Measurements from ENCODE around the gene TCF3.

The TCF3 gene

GRCh38 chr19:1577929-1578618, 74.3 kb downstream of the TCF3 start:
- H3K9ac ChIP-seq (ENCODE audit: insufficient read length, low read depth): no peak overlapping the region
- TF ChIP-seq ZNF274 (IDR thresholded peaks at IDR 0.05; ENCODE audit: low read depth, low read length) (no peak), YY1 (IDR thresholded peaks at IDR 0.05; ENCODE audit: insufficient read depth, insufficient read length) (no peak), SUZ12 (IDR thresholded peaks at IDR 0.05; ENCODE audit: extremely low read depth, insufficient read depth, insufficient read length) (no peak)
- peaks cover 5% of the 10 kb centered on the region for H3K4me1 ChIP-seq (ENCODE audit: insufficient read depth, insufficient read length)
- H3K27me3 ChIP-seq (ENCODE audit: insufficient read depth, insufficient read length): no peaks in the 10 kb centered on the region
- no peak overlapping the region for H3K4me3 ChIP-seq (ENCODE audit: insufficient read length, low read depth)
- no peaks in the 10 kb centered on the region for H3K9me3 ChIP-seq (ENCODE audit: insufficient read depth, low read length)
- H3K36me3 ChIP-seq (ENCODE audit: insufficient read depth, insufficient read length, low read length): peaks cover 81% of the 10 kb centered on the region
- DNase-seq (ENCODE audit: low read depth, low spot score): no peak

GRCh38 chr19:1577090-1577928, 75.1 kb downstream of the TCF3 start:
- Histone ChIP-seq H3K27me3 (ENCODE audit: insufficient read depth, insufficient read length) (no peaks in the 10 kb centered on the region), H3K9me3 (ENCODE audit: insufficient read depth, low read length) (no peaks in the 10 kb centered on the region), H3K4me3 (ENCODE audit: insufficient read length, low read depth) (no peak overlapping the region), H3K9ac (ENCODE audit: insufficient read length, low read depth) (no peak overlapping the region), H3K36me3 (ENCODE audit: insufficient read depth, insufficient read length, low read length) (peaks cover 74% of the 10 kb centered on the region), H3K4me1 (ENCODE audit: insufficient read depth, insufficient read length) (peaks cover 5% of the 10 kb centered on the region)
- TF ChIP-seq ZNF274 (IDR thresholded peaks at IDR 0.05; ENCODE audit: low read depth, low read length) (no peak), SUZ12 (IDR thresholded peaks at IDR 0.05; ENCODE audit: extremely low read depth, insufficient read depth, insufficient read length) (no peak), YY1 (IDR thresholded peaks at IDR 0.05; ENCODE audit: insufficient read depth, insufficient read length) (no peak)
- no peak for DNase-seq (ENCODE audit: low read depth, low spot score)

- no peak for DNase-seq (ENCODE audit: low read depth, low spot score)
- Histone ChIP-seq H3K4me3 (ENCODE audit: insufficient read length, low read depth) (no peak overlapping the region), H3K9me3 (ENCODE audit: insufficient read depth, low read length) (no peaks in the 10 kb centered on the region), H3K4me1 (ENCODE audit: insufficient read depth, insufficient read length) (peaks cover 4% of the 10 kb centered on the region), H3K36me3 (ENCODE audit: insufficient read depth, insufficient read length, low read length) (peaks cover 66% of the 10 kb centered on the region), H3K27me3 (ENCODE audit: insufficient read depth, insufficient read length) (no peaks in the 10 kb centered on the region), H3K9ac (ENCODE audit: insufficient read length, low read depth) (no peak overlapping the region)
- TF ChIP-seq SUZ12 (IDR thresholded peaks at IDR 0.05; ENCODE audit: extremely low read depth, insufficient read depth, insufficient read length) (no peak), ZNF274 (IDR thresholded peaks at IDR 0.05; ENCODE audit: low read depth, low read length) (no peak), YY1 (IDR thresholded peaks at IDR 0.05; ENCODE audit: insufficient read depth, insufficient read length) (no peak)
Observed at GRCh38 chr19:1576242-1577089, 75.9 kb downstream of the TCF3 start.

- peaks cover 57% of the 10 kb centered on the region for H3K36me3 ChIP-seq (ENCODE audit: insufficient read depth, insufficient read length, low read length)
- H3K4me3 ChIP-seq (ENCODE audit: insufficient read length, low read depth): no peak overlapping the region
- peaks cover 3% of the 10 kb centered on the region for H3K4me1 ChIP-seq (ENCODE audit: insufficient read depth, insufficient read length)
- H3K27me3 ChIP-seq (ENCODE audit: insufficient read depth, insufficient read length): no peaks in the 10 kb centered on the region
- no peak for DNase-seq (ENCODE audit: low read depth, low spot score)
- TF ChIP-seq YY1 (IDR thresholded peaks at IDR 0.05; ENCODE audit: insufficient read depth, insufficient read length) (no peak), ZNF274 (IDR thresholded peaks at IDR 0.05; ENCODE audit: low read depth, low read length) (no peak), SUZ12 (IDR thresholded peaks at IDR 0.05; ENCODE audit: extremely low read depth, insufficient read depth, insufficient read length) (no peak)
- no peak overlapping the region for H3K9ac ChIP-seq (ENCODE audit: insufficient read length, low read depth)
- H3K9me3 ChIP-seq (ENCODE audit: insufficient read depth, low read length): no peaks in the 10 kb centered on the region
Observed at GRCh38 chr19:1575323-1576241, 76.8 kb downstream of the TCF3 start.

- peaks cover 5% of the 10 kb centered on the region for H3K4me1 ChIP-seq (ENCODE audit: insufficient read depth, insufficient read length)
- peaks cover 47% of the 10 kb centered on the region for H3K36me3 ChIP-seq (ENCODE audit: insufficient read depth, insufficient read length, low read length)
- H3K9ac ChIP-seq (ENCODE audit: insufficient read length, low read depth): no peak overlapping the region
- DNase-seq (ENCODE audit: low read depth, low spot score): no peak
- no peak overlapping the region for H3K4me3 ChIP-seq (ENCODE audit: insufficient read length, low read depth)
- TF ChIP-seq ZNF274 (IDR thresholded peaks at IDR 0.05; ENCODE audit: low read depth, low read length): no peak
- no peak for TF ChIP-seq SUZ12 (IDR thresholded peaks at IDR 0.05; ENCODE audit: extremely low read depth, insufficient read depth, insufficient read length)
- TF ChIP-seq YY1 (IDR thresholded peaks at IDR 0.05; ENCODE audit: insufficient read depth, insufficient read length): no peak
- H3K27me3 ChIP-seq (ENCODE audit: insufficient read depth, insufficient read length): peaks cover 3% of the 10 kb centered on the region
- H3K9me3 ChIP-seq (ENCODE audit: insufficient read depth, low read length): no peaks in the 10 kb centered on the region
Observed at GRCh38 chr19:1574354-1575136, 77.9 kb downstream of the TCF3 start.

GRCh38 chr19:1572795-1573194, 79.6 kb downstream of the TCF3 start:
- peaks cover 11% of the 10 kb centered on the region for H3K4me1 ChIP-seq (ENCODE audit: insufficient read depth, insufficient read length)
- H3K9me3 ChIP-seq (ENCODE audit: insufficient read depth, low read length): peaks cover 7% of the 10 kb centered on the region; the same call in 1 of the 2 replicates
- H3K4me3 ChIP-seq (ENCODE audit: insufficient read length, low read depth): no peak overlapping the region
- no peak overlapping the region for H3K9ac ChIP-seq (ENCODE audit: insufficient read length, low read depth)
- H3K36me3 ChIP-seq (ENCODE audit: insufficient read depth, insufficient read length, low read length): peaks cover 32% of the 10 kb centered on the region
- no peak for DNase-seq (ENCODE audit: low read depth, low spot score)
- peaks cover 12% of the 10 kb centered on the region for H3K27me3 ChIP-seq (ENCODE audit: insufficient read depth, insufficient read length)
- no peak for TF ChIP-seq ZNF274 (IDR thresholded peaks at IDR 0.05; ENCODE audit: low read depth, low read length)
- TF ChIP-seq YY1 (IDR thresholded peaks at IDR 0.05; ENCODE audit: insufficient read depth, insufficient read length): no peak
- TF ChIP-seq SUZ12 (IDR thresholded peaks at IDR 0.05; ENCODE audit: extremely low read depth, insufficient read depth, insufficient read length): no peak
